ENCODE measurements around the gene CFAP53. TPM values are rescaled to one million over a fixed set of nuclear protein-coding genes. Genes with fewer than 3 reads are reported as not detected.
"Not testable (repeated sequence)": the region's sequence is repeated elsewhere in the genome, so short reads cannot be mapped to it uniquely, and the experiment has no call there.

CFAP53 gene, protein sequence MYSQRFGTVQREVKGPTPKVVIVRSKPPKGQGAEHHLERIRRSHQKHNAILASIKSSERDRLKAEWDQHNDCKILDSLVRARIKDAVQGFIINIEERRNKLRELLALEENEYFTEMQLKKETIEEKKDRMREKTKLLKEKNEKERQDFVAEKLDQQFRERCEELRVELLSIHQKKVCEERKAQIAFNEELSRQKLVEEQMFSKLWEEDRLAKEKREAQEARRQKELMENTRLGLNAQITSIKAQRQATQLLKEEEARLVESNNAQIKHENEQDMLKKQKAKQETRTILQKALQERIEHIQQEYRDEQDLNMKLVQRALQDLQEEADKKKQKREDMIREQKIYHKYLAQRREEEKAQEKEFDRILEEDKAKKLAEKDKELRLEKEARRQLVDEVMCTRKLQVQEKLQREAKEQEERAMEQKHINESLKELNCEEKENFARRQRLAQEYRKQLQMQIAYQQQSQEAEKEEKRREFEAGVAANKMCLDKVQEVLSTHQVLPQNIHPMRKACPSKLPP
- total RNA-seq, result 0.38 and 0.63 TPM in 2 replicates

DNA sequence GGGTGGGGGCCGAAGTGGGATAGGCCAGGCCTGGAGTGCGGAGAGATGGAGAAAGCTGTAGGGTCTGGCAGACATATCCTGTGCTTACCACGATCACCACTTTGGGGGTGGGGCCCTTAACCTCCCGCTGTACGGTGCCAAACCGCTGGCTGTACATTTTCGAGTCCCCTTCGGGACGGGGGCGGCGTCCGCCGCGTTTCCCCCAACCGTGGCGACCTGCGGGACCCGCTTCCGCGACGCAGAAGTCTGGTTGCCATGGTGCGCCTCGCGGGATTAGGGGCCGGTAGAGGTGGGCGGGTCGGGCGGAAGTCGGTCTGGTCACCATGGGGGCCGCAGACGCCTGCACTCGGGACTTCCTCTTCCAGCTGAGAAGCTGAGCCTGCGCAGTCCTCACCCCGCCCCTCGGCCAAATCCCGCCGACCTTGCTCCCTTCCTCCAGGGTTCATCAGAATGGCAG lies at the start of gene CFAP53:
Gene CFAP53, minus strand, starts transcription at position 248 of the 457 bp plus-strand sequence. Its CDS starts 91 bp downstream, at position 157.
- H3K27me3 Mint-ChIP-seq, result peaks cover 6% of the 10 kb centered on the region
- H3K27ac Mint-ChIP-seq, result peak within 1 kb of the TSS; percentile 78
- peak; percentile 95 for DNase-seq
- peaks cover 19% of the 10 kb centered on the region for H3K36me3 Mint-ChIP-seq (ENCODE audit: low read depth)
- H3K9me3 Mint-ChIP-seq, result no peaks in the 10 kb centered on the region
- peaks cover 20% of the 10 kb centered on the region for H3K4me1 Mint-ChIP-seq
- H3K4me3 Mint-ChIP-seq, result peak within 1 kb of the TSS; percentile 83
- intact Hi-C loops (cut with micrococcal nuclease), result loop anchor here (1.0 to 5.0 kb wide), 4 partner anchors 15 to 454 kb away; partner anchors contain the start of genes ACAA2, CXXC1 and MBD1

DNA sequence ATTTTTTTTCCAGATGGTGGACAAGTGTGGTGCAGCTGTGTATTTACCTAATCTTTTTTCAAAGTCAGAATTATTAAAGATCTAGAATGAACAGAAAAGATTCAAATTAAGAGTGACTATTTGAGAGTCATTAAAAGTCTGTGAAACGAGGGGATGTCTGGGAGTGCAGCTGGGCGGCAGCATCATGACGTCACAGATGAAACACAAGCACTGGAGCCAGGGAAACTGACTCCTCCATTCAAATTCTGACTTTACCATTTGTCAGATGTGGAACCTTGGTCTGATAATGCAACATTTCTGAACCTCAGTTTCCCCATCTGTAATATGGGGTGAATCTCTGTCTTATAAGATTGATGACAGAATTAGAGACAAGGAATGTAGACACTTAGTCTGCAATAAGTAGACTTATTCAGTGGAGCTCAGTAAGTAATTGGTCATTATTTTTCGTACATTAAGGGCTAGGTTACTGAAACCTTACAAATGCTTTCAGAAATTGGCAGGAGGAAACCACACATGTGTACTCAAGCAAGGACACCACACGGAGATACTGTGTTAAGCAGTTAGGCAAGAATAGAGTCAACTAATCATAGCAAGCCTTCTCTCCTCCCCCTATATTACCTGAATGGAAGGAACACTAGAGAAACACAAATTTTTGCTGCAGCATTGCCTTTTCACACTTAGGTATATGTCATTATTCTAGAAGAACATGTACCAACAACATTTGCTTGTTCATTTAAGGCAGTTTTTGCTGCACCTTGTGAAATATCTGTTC lies 49.0 kb upstream of the CFAP53 start:
- DNase-seq, result no peak
- peaks cover 5% of the 10 kb centered on the region for H3K9me3 Mint-ChIP-seq
- peaks cover 8% of the 10 kb centered on the region for H3K4me1 Mint-ChIP-seq
- H3K27me3 Mint-ChIP-seq, result peaks cover 16% of the 10 kb centered on the region
- H3K27ac Mint-ChIP-seq, result no peak overlapping the region
- H3K4me3 Mint-ChIP-seq, result no peak overlapping the region
- no peaks in the 10 kb centered on the region for H3K36me3 Mint-ChIP-seq (ENCODE audit: low read depth)
- intact Hi-C loops (cut with micrococcal nuclease), result no loop called here

DNA sequence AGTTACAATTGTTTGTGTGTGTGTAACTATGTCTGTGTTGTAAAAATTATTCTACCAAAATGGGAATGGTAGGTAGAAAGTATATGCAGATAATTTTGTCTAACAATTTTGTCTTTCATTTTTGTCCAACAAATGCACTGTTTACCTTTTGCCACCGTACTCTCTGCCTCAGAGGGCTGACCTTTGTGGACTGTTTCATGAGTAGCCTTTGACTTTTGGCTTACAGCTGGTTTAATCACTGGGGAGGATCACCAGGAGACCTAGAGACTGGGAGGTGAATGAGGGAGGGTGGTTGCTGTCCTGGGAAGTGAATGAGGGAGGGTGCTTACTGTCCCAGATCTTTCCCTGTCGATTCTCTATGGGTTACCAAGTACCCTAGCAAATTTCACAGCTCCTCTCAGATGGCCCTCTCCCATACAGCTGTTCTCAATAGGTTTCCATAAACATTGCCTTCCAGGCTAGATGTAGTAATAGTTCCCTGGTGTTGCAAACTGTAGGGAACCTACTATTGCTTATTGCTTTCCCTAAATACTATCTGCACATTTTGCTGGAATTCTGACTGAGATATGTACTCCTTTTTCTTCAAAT lies 47.7 kb upstream of the CFAP53 start:
- Mint-ChIP-seq H3K4me1 (peaks cover 3% of the 10 kb centered on the region), H3K36me3 (ENCODE audit: low read depth) (no peaks in the 10 kb centered on the region), H3K4me3 (no peak overlapping the region), H3K9me3 (peaks cover 5% of the 10 kb centered on the region), H3K27me3 (peaks cover 16% of the 10 kb centered on the region), H3K27ac (no peak overlapping the region)
- no peak for DNase-seq
- intact Hi-C loops (cut with micrococcal nuclease), result no loop called here

DNA sequence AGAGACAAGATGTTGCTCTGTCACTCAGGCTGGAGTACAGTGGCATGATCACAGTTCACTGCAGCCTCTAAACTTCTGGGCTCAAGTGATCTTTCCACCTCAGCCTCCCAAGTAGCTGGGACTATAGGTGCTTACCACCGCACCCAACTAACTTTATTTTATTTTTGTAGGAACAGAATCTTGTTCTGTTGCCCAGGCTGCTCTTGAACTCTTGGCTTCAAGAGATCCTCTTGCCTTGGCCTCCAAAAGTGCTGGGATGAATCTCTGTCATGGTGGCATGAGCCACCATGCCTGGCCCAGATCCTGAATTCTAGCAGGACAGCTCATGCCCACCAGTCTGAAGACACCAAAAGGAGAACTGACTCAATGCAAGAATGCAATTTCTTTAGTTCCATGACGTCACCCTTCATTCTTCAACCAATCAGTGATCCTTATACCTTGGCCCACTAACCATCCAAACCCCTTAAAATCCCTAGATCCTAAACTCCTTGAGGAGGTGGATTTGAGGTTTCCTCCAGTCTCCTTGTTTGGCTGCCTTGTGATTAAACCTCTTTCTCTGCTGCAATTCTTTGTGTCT lies 46.8 kb upstream of the CFAP53 start:
- DNase-seq, result no peak
- intact Hi-C loops (cut with micrococcal nuclease), result no loop called here
- no peak overlapping the region for H3K27ac Mint-ChIP-seq
- H3K27me3 Mint-ChIP-seq, result peaks cover 16% of the 10 kb centered on the region
- peaks cover 5% of the 10 kb centered on the region for H3K9me3 Mint-ChIP-seq
- no peaks in the 10 kb centered on the region for H3K36me3 Mint-ChIP-seq (ENCODE audit: low read depth)
- peaks cover 4% of the 10 kb centered on the region for H3K4me1 Mint-ChIP-seq
- no peak overlapping the region for H3K4me3 Mint-ChIP-seq

DNA sequence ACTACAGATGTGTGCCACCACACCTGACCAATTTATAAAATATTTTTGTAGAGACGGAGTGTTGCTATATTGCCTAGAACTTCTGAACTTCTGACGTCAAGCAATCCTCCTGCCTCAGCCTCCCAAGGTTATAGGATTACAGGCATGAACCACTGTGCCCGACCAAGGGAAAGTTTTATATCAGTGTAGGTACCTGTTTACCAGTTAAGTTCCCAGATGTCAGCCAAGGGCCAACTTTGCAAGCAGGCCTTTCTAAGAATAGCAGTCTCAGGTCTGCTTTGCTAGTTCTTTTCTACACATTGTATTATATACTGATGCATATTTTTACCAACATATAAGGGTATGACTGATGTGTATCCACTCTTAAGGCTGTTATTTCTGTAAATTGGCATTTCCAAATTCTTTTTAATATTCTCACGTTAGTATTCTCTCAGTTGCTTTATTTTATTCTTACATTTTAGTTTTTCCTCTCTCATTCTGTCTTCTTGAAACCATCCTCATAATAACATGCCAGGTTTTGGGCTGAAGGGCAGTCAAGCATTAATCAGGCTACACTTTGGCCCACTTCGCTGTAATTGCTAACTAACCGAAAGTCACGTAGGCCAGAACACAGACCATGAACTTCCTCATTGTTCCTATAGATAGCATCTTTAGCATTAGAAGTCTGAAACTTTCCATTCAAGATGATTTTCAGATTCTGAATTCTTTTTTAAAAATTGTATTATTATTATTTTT lies 46.2 kb upstream of the CFAP53 start:
- Mint-ChIP-seq H3K36me3 (ENCODE audit: low read depth) (no peaks in the 10 kb centered on the region), H3K9me3 (peaks cover 5% of the 10 kb centered on the region), H3K4me3 (no peak overlapping the region), H3K27me3 (peaks cover 16% of the 10 kb centered on the region), H3K27ac (no peak overlapping the region), H3K4me1 (peaks cover 10% of the 10 kb centered on the region)
- intact Hi-C loops (cut with micrococcal nuclease), result no loop called here
- DNase-seq, result no peak

DNA sequence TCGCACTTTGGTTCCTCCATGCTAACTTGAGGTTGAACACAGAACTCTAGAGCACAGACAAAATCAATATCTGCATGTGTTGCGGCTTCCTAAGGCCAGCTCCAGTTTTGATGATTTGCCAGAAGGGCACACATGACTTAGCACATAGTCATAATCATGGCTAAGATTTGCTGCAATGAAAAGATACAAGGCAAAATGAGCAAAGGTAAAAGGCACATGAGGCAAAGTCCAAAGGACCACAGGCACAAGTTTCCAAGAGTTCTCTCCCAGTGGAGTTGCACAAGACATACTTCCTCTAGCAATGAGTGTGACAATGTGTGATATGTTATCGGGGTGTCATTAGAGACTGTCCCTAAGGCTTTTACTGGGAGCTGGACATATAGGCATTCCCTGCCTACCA lies 45.4 kb upstream of the CFAP53 start:
- Mint-ChIP-seq H3K27ac (no peak overlapping the region), H3K4me3 (no peak overlapping the region), H3K27me3 (peaks cover 16% of the 10 kb centered on the region), H3K36me3 (ENCODE audit: low read depth) (no peaks in the 10 kb centered on the region), H3K4me1 (peaks cover 13% of the 10 kb centered on the region), H3K9me3 (no peaks in the 10 kb centered on the region)
- intact Hi-C loops (cut with micrococcal nuclease), result no loop called here
- DNase-seq, result no peak

DNA sequence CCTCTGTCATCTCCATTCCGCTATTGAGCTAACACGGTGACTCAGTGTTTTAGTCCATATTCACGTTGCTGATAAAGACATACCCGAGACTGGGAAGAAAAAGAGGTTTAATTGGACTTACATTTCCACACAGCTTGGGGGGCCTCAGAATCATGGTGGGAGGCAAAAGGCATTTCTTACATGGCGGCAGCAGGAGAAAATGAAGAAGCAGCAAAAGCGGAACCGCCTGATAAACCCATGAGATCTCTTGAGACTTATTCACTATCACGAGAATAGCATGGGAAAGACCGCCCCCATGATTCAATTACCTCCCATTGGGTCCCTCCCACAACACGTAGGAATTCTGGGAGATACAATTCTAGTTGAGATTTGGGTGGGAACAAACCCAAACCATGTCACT lies 43.8 kb upstream of the CFAP53 start:
- Mint-ChIP-seq H3K4me3 (no peak overlapping the region), H3K4me1 (peaks cover 13% of the 10 kb centered on the region), H3K9me3 (peaks cover 7% of the 10 kb centered on the region), H3K27me3 (peaks cover 20% of the 10 kb centered on the region), H3K36me3 (ENCODE audit: low read depth) (peaks cover 6% of the 10 kb centered on the region), H3K27ac (no peak overlapping the region)
- intact Hi-C loops (cut with micrococcal nuclease), result no loop called here
- DNase-seq, result no peak

DNA sequence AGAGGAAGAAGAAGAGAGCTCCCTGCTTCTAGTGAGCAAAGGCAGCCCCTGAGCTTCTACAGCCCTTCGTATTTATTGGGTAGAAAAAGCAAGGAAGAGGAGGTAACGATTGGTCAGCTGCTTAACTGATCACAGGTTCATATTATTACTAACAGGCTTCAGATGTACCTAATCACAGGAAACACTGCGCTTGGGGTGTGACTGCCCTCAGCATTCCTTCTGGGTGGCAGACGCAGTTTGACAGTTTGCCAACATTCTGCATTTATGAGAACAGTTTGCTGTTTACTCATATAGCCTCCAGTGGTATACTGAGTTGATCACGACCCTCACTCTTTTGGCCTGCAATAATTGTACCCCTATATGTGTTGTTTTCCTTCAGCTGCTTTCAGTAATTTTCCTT lies 42.6 kb upstream of the CFAP53 start:
- H3K27ac Mint-ChIP-seq; H3K4me3 Mint-ChIP-seq; intact Hi-C loops (cut with micrococcal nuclease); H3K9me3 Mint-ChIP-seq; DNase-seq; H3K36me3 Mint-ChIP-seq (ENCODE audit: low read depth): not testable (repeated sequence)
- H3K27me3 Mint-ChIP-seq, result peaks cover 19% of the 10 kb centered on the region
- H3K4me1 Mint-ChIP-seq, result peaks cover 13% of the 10 kb centered on the region

DNA sequence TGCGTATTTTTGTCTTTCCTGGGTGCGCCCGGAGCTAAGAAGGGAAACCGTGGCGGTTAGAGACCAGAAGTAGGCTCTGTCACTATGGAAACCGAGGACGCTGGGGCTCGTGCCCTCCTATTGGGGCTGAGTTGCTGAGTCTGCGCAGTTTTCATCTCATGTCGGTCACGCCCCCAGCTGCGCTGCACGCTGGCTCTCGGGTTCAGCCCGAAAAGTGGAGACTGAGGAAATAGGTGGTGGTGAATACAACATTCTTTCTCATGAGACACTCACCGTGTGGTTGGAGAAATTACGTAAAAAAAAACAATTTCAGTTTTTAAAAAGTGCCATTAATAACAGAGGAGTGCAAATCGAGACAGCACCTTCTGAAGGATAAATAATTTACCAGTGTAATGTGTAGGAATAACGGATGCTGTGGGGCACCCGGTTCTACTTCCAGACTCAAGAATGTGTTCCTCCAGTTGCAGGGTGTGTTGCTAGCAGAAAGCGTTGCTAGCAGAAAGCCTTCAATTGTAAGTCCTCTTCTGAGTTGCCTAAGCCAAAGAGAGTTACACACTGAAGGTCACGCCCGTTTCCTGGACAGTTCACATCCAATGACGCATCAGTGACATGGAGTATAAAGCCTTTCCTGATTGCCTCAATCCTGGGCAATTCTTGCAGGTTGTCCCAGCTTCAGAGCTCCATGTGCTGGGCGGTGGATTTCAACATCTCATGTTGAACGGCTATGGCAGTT lies 41.6 kb upstream of the CFAP53 start:
- Mint-ChIP-seq H3K4me3 (peak overlapping the region; percentile 95), H3K36me3 (ENCODE audit: low read depth) (peaks cover 6% of the 10 kb centered on the region), H3K9me3 (peaks cover 8% of the 10 kb centered on the region), H3K4me1 (peaks cover 13% of the 10 kb centered on the region), H3K27ac (peak overlapping the region; percentile 86), H3K27me3 (peaks cover 25% of the 10 kb centered on the region)
- peak; percentile 97 for DNase-seq
- intact Hi-C loops (cut with micrococcal nuclease), result loop anchor here (1.0 to 2.0 kb wide), 3 partner anchors 20 to 67 kb away; partner anchors contain the start of genes MBD1 and SKA1

DNA sequence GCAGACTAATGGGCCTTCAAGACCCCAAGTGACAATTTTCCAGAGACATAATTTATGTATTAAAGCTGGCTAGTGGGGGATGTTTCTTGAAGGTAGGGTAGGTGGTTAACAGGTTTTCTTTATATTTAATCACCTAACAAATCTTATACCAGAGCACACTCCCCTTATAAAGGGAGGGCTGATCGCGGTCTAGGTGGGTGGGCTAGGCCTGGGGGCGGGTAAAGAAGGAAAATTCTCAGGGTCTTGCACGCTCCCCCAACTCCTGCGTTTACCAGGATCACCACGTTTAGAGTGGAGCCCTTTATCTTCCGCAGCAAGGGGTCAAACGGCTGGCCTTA lies 41.1 kb upstream of the CFAP53 start:
- Mint-ChIP-seq H3K36me3 (ENCODE audit: low read depth) (peaks cover 6% of the 10 kb centered on the region), H3K27ac (peak overlapping the region; percentile 86), H3K4me3 (peak overlapping the region; percentile 95), H3K27me3 (peaks cover 29% of the 10 kb centered on the region), H3K9me3 (peaks cover 8% of the 10 kb centered on the region), H3K4me1 (peaks cover 13% of the 10 kb centered on the region)
- intact Hi-C loops (cut with micrococcal nuclease), result loop anchor here (1.0 to 2.0 kb wide), 3 partner anchors 19 to 67 kb away; partner anchors contain the start of genes MBD1 and SKA1
- DNase-seq, result no peak

DNA sequence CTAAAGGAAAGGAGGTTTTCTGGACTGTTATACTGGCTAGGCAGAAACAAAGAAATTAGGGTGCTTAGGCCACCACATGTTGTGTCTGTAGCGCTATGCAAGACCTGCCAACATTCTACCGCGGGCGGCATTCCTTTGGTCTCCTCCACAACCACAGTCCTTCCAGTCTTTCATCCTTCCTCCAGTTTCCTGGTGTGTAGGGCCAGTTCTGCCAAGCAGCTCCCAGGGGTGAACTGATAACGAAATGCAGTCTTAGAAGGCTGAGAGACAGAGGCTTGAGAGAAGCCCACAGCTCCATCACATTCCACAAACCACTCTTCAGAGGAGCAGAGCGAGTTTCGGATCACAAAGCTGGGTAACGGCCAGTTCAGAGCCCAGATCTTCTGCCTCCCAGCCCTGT lies 40.6 kb upstream of the CFAP53 start:
- peaks cover 13% of the 10 kb centered on the region for H3K4me1 Mint-ChIP-seq
- peaks cover 8% of the 10 kb centered on the region for H3K9me3 Mint-ChIP-seq
- intact Hi-C loops (cut with micrococcal nuclease), result loop anchor here (1.0 to 2.0 kb wide), 3 partner anchors 19 to 68 kb away; partner anchors contain the start of genes MBD1 and SKA1
- DNase-seq, result no peak
- peaks cover 6% of the 10 kb centered on the region for H3K36me3 Mint-ChIP-seq (ENCODE audit: low read depth)
- H3K27ac Mint-ChIP-seq, result no peak overlapping the region
- peak overlapping the region; percentile 95 for H3K4me3 Mint-ChIP-seq
- peaks cover 31% of the 10 kb centered on the region for H3K27me3 Mint-ChIP-seq

DNA sequence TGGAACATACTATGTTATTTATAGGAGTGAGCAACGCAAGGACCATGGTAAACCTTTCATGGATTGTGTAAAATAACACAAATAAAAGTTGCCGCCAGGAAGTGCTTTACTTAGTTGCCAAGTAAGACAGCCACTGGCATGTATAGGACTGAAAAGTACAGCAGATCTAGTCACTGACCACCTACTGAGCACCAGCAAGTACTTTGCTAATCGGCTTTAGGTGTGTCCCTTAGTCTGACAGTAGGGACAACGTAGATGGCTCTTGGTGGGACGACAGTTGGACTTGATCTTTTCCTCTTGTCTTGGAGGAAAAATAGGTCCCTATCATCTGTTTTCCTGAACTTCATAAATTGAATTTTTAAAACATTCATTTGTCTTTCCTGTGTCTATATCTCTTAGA lies 34.8 kb upstream of the CFAP53 start:
- H3K4me3 Mint-ChIP-seq, result no peak overlapping the region
- no peak overlapping the region for H3K27ac Mint-ChIP-seq
- peaks cover 8% of the 10 kb centered on the region for H3K4me1 Mint-ChIP-seq
- H3K36me3 Mint-ChIP-seq (ENCODE audit: low read depth), result peaks cover 5% of the 10 kb centered on the region
- no peak for DNase-seq
- H3K9me3 Mint-ChIP-seq, result peaks cover 7% of the 10 kb centered on the region
- intact Hi-C loops (cut with micrococcal nuclease), result no loop called here
- H3K27me3 Mint-ChIP-seq, result peaks cover 61% of the 10 kb centered on the region

Data from activated CD4-positive, alpha-beta T cell treated with anti-CD3 and anti-CD28 coated beads, Interleukin-2, amount 10 ng/mL, durations not matched to agents 24 days and 14 days (primary cell).